Left lung (tissue), 10 donors: ENCODE results near the gene APRT. TPM values are rescaled to one million over a fixed set of nuclear protein-coding genes. Genes with fewer than 3 reads are reported as not detected.

Experiments used
- ATAC-seq: fragments of 200-7000 bp; cut with Tn5 transposase; one replicate; pipeline ENCODE4 v1.9.1; 2020; ENCODE audit warnings: moderate library complexity
- DNase-seq, 4 donors: peaks; one replicate each; pipeline ENCODE4 v3.0.0-alpha.2; 2013 to 2020
- H3K27ac ChIP-seq, 2 donors: fragments of 200-600 bp; sonication (generic) in 1 of 2; one replicate each; pipeline versions ENCODE4 v1.5.0 to v1.8.0; 2020 to 2021
- H3K27me3 ChIP-seq, 2 donors: fragments of 200-600 bp; sonication (generic) in 1 of 2; one replicate each; pipeline versions ENCODE4 v1.5.0 to v1.8.0; 2020 to 2021
- H3K36me3 ChIP-seq, 2 donors: fragments of 200-600 bp; sonication (generic) in 1 of 2; one replicate each; pipeline versions ENCODE4 v1.5.0 to v1.8.0; 2020 to 2021
- H3K4me1 ChIP-seq, 2 donors: fragments of 200-600 bp; one replicate each; pipeline ENCODE4 v1.8.0; 2021
- H3K4me3 ChIP-seq, 2 donors: fragments of 200-600 bp; sonication (generic) in 1 of 2; one replicate each; pipeline versions ENCODE4 v1.5.0 to v1.8.0; 2020 to 2021; ENCODE audit warnings: mild to moderate bottlenecking in 1 of 2
- H3K9me3 ChIP-seq, 2 donors: fragments of 200-600 bp; sonication (generic) in 1 of 2; one replicate each; pipeline versions ENCODE4 v1.5.0 to v1.8.0; 2020 to 2021
- intact Hi-C, 2 donors: fragments of 100-400 bp; cut with DNase I; formaldehyde crosslinking; loops; one replicate each; pipeline versions ENCODE4 v1.11.2 to v1.14.2; 2022
- polyA plus RNA-seq, 6 donors: library from polyadenylated mRNA; unstranded; fragments of 120-200 nt; gene quantifications; one replicate each; pipeline ENCODE4 v1.2.1, GENCODE V29; 2013; ENCODE audit not compliant: insufficient read length in 6 of 6
- total RNA-seq, 2 donors: library from RNA; stranded (reverse); fragmentation: NEBNext Ultra II Directional; extraction: Animal tissue kit (Norgen Biotek cat#: 25700); gene quantifications; one replicate each; pipeline ENCODE4 v1.2.1, GENCODE V29; 2021
- TF ChIP-seq, protein P1 (sequence below), 2 donors: fragments of 200-600 bp; sonication (generic) in 1 of 2; IDR thresholded peaks; one replicate each; pipeline versions ENCODE4 v1.5.0 to v1.8.0; 2021; ENCODE audit warnings: antibody characterized with exemption in 2 of 2
- donor health status: DM: no; HTN: yes; CAD: no.
- donor health status: DM: no; HTN: no; CAD: no.

APRT gene
- total and polyA plus RNA-seq, 8 donors, result 69.9 to 161 (median 96.8) TPM

DNA sequence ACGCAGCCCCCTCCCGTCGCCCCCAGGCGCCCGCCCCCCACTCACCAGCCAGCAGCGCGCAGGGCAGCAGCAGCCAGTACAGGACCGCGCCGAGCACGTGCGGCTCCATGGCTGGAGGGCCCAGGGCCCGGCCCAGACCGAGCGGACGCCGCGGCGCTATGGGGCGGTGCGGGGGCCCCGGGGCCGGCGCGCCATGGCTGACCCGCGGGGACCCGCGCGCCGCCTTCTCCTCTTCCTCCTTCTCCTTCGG is 26.9 kb downstream of the APRT start:
- Histone ChIP-seq H3K9me3 (no peaks in the 10 kb centered on the region), H3K4me1 (peaks cover 39 to 57% of the 10 kb centered on the region in 2 donors), H3K27ac (peak overlapping the region; percentile 89 to 90), H3K27me3 (no peaks in the 10 kb centered on the region), H3K36me3 (no peaks in the 10 kb centered on the region), H3K4me3 (peak overlapping the region; percentile 47 to 70)
- DNase-seq (no peak), ATAC-seq (peak; percentile 37)
- intact Hi-C loops, result loop anchor here (5.0 kb wide), 2 partner anchors 37 to 47 kb away; no protein-coding TSS in a partner anchor
- TF ChIP-seq, protein P1, sequence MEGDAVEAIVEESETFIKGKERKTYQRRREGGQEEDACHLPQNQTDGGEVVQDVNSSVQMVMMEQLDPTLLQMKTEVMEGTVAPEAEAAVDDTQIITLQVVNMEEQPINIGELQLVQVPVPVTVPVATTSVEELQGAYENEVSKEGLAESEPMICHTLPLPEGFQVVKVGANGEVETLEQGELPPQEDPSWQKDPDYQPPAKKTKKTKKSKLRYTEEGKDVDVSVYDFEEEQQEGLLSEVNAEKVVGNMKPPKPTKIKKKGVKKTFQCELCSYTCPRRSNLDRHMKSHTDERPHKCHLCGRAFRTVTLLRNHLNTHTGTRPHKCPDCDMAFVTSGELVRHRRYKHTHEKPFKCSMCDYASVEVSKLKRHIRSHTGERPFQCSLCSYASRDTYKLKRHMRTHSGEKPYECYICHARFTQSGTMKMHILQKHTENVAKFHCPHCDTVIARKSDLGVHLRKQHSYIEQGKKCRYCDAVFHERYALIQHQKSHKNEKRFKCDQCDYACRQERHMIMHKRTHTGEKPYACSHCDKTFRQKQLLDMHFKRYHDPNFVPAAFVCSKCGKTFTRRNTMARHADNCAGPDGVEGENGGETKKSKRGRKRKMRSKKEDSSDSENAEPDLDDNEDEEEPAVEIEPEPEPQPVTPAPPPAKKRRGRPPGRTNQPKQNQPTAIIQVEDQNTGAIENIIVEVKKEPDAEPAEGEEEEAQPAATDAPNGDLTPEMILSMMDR (IDR thresholded peaks at IDR 0.05), result no peak

DNA sequence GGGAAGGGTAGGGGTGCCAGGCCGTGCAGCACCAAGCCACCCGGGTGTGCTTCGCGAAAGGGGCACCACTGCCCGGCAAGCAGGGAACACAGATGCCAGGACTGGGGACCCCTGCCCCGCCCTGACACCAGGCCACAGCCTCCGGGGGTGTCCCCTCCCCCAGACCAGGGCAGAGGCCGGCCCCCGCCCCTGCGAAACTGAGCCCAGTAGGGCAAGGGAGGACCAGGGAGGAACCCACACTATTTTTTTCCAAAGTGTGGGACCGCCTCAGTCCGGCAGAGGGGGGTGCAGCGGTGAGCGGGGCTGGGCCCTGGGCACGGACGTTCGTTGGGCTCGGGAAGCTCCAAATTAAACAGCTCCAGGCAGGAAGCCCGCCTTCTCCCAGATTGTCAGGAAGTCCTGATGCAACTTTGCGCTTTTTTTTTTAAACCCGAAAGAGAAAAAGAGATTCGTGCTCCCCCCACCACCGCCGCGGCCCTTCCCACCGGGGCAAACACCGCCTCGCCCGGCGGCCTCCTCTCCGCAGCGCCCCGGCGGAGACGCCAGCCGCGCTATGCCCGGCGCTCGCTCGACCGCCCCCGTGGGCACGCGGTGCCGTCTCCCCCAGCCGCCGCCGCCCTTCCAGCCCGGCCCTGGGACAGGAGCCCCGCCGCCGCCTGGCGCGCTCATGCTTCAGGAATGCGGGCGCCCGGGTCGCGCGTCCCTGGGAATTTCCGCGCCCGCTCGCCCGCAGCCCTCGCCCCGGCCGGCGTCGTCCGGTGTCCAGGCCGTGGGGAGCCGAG is 27.5 kb downstream of the APRT start:
- peak; percentile 67 to 89 (median 78) for DNase-seq
- intact Hi-C loops, result loop anchor here in 1 of 2 donors (5.0 kb wide), 1 partner anchor 37 kb away; no protein-coding TSS in a partner anchor

DNA sequence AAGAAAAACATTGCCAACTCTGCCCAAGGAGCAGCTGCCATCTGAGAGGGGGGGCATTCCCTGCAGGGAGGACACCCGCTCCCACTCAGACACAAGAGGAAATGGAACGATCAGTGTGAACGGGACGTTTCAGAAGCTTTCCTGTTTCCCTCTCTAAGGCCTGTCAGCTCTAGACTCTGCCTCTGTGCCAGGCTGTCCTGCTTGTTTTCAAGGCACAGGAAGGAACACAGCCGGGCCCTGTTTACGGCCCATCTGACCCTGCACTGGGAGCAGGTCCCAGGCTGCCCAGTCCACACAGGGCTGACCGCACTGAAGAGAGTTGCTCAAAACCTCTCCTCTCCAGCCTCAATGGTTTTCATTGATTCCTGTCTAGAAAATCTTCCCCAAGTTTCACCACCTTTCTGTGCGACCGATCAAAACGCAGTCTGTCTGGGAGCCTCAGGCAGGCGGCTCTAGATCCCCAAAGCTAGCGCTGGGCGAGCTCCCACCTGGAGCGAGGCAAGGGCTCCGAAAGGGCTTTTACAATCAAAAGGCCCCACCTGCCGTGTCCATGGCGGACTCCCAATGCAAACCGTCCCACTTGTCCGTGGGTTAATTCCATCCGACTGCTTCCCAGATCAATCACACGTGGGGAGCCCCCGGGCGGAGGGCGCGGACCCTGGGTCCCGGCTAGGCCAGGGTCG is 28.2 kb downstream of the APRT start:
- Histone ChIP-seq H3K4me3 (peak overlapping the region; percentile 47 to 70), H3K27ac (peak overlapping the region; percentile 89 to 90), H3K9me3 (no peaks in the 10 kb centered on the region), H3K4me1 (peaks cover 42 to 63% of the 10 kb centered on the region in 2 donors), H3K36me3 (no peaks in the 10 kb centered on the region), H3K27me3 (no peaks in the 10 kb centered on the region)
- ATAC-seq (peak; percentile 16), DNase-seq (peak in 1 of 4 donors; percentile 77)
- TF ChIP-seq, protein P1 (IDR thresholded peaks at IDR 0.05), result no peak
- intact Hi-C loops, result loop anchor here in 1 of 2 donors (5.0 kb wide), 1 partner anchor 36 kb away; no protein-coding TSS in a partner anchor

More for the DNA sequence above, 27.5 kb downstream of the APRT start:
- peak; percentile 62 for ATAC-seq
- H3K4me3 ChIP-seq, result peak overlapping the region; percentile 47 to 70
- H3K4me1 ChIP-seq, result peaks cover 42 to 57% of the 10 kb centered on the region in 2 donors
- H3K9me3 ChIP-seq, result no peaks in the 10 kb centered on the region
- H3K27ac ChIP-seq, result peak overlapping the region; percentile 89 to 90
- H3K36me3 ChIP-seq, result no peaks in the 10 kb centered on the region
- H3K27me3 ChIP-seq, result no peaks in the 10 kb centered on the region
- TF ChIP-seq, protein P1 (IDR thresholded peaks at IDR 0.05), result peak; percentile 43 to 45

GRCh38 chr16:88782454-88783390 is 29.0 kb downstream of the APRT start:
- TF ChIP-seq, protein P1 (IDR thresholded peaks at IDR 0.05), result no peak
- intact Hi-C loops, result loop anchor here in 1 of 2 donors (5.0 kb wide), 1 partner anchor 35 kb away; no protein-coding TSS in a partner anchor
- Histone ChIP-seq H3K4me1 (peaks cover 42 to 69% of the 10 kb centered on the region in 2 donors), H3K27ac (peak overlapping the region; percentile 89 to 90), H3K27me3 (no peaks in the 10 kb centered on the region), H3K36me3 (no peaks in the 10 kb centered on the region), H3K9me3 (no peaks in the 10 kb centered on the region), H3K4me3 (peak overlapping the region; percentile 47 to 70)
- ATAC-seq (peak; percentile 3), DNase-seq (peak in 1 of 4 donors; percentile 82)
